ENCODE measurements around the gene PARVB.
"Not testable (repeated sequence)": the region's sequence is repeated elsewhere in the genome, so short reads cannot be mapped to it uniquely, and the experiment has no call there.

PARVB gene

DNA sequence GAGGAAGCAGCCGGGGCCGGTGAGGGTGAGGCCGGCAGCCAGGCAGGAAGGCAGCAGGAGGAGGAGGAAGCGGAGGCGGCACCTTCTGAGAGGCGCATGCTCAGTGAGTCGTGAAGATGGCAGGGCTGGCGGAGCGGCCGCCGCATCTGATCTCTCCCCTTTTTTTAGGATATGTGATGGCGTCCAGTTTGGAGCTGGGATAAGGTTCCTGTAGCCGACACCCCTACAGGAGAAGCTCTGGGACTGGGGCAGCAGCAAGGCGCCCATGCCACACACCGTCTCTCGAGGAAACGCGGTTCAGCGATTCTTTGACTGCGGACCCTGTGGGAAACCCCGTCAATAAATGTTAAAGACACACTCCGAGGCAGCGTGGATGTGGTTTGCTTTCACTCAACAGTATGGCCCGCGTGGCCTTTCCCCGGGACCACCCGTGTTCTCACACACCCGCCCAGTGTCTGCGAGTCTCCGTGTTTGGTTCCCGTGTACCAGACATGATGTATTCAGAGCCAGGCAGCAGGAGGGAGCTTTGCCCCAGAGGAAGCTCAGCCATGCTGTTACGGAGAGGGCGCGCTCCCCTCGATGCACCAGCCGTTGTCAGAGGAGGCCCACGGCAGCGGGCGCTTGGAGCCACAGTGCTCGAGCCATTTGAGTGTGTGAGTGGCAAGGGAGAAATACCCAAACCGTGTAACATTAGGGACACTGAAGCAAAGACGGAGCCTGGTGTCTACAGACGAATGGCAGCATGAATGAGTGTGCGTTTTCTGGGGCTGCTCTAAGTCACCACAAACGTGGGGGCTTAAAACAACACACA is 27.7 kb upstream of the PARVB start:
- peak; percentile 40 to 55 for DNase-seq (ENCODE audit: extremely low read depth in 1 of 2, low read depth in 1 of 2)

- no peak for DNase-seq (ENCODE audit: extremely low read depth in 1 of 2, low read depth in 1 of 2)
These were observed 27.2 kb upstream of the PARVB start for GRCh38 chr22:43996981-43997265.

GRCh38 chr22:43998679-43999264 is 25.3 kb upstream of the PARVB start:
- no peak for DNase-seq (ENCODE audit: extremely low read depth in 1 of 2, low read depth in 1 of 2)

- DNase-seq (ENCODE audit: extremely low read depth in 1 of 2, low read depth in 1 of 2): no peak
These were observed 24.7 kb upstream of the PARVB start for GRCh38 chr22:43999378-43999777.

GRCh38 chr22:44000123-44000522 is 24.0 kb upstream of the PARVB start:
- DNase-seq (ENCODE audit: extremely low read depth in 1 of 2, low read depth in 1 of 2): no peak

DNA sequence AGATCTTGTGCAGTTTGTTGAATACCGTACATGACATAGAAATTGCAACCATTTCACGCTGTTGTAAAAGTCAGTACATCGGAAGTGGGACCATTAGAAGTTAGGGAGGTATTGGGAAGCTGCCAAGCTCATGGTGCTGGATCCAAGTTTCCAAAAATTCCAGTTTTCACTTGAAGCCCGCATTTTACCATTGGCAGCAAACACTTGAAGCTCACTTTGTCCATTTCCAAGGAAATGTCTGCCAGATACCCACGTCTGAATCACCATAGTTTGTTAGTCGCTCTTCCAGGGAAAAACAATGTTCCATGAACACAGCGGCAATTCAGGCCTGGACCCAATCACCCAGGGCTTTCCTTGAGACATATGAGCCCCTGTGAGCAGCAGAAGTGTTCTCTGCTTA is 22.6 kb upstream of the PARVB start:
- DNase-seq (ENCODE audit: extremely low read depth in 1 of 2, low read depth in 1 of 2): no peak

DNA sequence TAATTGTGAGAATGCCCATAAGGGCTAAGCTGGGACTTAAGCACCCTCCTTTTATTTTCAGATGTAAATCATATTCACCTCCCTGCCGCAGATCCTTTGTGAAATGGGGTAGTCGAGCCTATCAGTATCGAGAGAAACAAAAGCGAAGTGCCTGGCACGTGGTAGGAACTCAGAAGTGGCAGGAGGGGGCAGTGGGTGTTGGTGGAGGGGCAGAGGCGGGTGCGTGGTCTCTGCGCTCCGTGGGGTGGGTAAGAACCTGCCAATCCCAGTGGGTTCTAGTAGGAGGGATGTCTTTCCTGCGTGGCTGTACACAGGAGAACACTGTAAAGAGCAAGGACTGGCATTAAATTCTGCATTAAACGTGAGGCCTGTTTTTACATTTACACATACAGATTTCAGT is 21.8 kb upstream of the PARVB start:
- no peak for DNase-seq (ENCODE audit: extremely low read depth in 1 of 2, low read depth in 1 of 2)

GRCh38 chr22:44002997-44003396 is 21.1 kb upstream of the PARVB start:
- DNase-seq (ENCODE audit: extremely low read depth in 1 of 2, low read depth in 1 of 2): no peak

DNA sequence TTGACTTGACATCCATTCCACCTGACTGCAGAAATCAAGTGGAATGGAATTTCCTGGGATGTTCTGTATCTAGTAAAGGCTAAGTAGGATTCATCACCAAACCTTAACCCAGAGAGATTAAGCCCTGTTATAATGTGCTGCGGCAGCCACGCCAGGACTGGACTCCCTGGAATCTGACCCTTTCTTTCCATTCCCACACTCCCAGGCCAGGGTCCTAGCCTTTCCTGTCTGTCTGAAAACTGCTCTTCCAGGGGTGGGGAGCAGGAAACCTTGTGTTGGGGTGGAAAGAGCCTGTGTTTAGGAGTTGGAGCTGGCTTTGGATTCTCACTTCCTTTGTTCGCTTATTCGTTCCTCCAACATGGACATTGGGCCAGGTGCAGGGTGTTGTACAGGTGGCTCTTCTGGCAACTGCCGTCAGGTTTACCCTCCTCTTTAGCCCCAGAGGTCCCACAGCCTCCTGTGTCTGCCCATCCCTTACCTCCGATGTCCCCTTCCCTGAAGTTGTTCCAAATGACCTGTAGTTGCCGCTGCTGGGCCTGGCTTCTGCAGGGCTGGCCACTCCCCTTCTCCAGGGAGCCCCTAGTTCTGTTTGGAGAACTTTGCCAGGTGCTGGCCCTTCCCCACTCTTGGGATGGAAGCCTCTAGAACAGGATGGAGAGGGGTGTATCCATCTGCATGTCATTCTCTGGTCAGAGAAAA is 20.5 kb upstream of the PARVB start:
- no peak for DNase-seq (ENCODE audit: extremely low read depth in 1 of 2, low read depth in 1 of 2)

GRCh38 chr22:44004104-44004460 is 20.0 kb upstream of the PARVB start:
- DNase-seq (ENCODE audit: extremely low read depth in 1 of 2, low read depth in 1 of 2): no peak

DNA sequence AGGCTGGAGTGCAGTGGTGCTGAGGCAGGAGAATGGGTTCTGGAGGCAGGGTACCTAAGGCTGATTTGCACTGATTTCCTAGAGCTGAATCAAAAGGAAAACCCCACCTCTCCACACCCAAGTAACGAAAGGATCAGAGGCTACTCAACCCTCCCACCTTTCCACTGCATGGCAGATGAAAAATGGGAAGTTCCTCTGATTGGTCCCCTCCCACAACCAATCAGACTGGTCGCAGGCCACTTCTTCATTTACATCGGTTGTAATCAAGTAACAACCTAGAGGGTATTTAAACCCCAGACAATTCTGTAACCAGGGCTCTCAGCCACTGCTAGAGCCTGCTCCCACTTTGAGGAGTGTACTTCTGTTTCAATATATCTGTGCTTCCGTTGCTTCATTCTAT is 18.6 kb upstream of the PARVB start:
- no peak for DNase-seq (ENCODE audit: extremely low read depth in 1 of 2, low read depth in 1 of 2)

DNA sequence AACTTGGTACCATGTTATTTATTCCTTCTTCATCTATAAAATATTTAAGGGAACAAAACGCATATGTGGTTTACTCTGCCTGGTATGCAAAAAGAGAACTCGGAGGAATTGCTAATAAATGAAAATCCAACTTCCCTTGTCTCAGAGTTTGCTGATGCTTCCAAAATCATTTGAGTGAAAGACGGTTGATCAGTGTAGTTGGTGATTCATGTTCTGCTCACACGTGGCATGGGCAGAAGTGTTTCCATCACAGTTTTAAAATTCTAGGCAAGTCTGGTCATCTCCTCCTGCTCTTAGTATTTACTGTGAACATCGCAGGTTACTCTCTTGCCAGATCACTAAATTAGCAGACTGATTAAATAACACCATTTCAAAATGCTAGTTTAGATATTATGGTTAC is 11.9 kb upstream of the PARVB start:
- DNase-seq (ENCODE audit: extremely low read depth in 1 of 2, low read depth in 1 of 2): no peak

GRCh38 chr22:44012591-44012990 is 11.5 kb upstream of the PARVB start:
- DNase-seq (ENCODE audit: extremely low read depth in 1 of 2, low read depth in 1 of 2): no peak

DNA sequence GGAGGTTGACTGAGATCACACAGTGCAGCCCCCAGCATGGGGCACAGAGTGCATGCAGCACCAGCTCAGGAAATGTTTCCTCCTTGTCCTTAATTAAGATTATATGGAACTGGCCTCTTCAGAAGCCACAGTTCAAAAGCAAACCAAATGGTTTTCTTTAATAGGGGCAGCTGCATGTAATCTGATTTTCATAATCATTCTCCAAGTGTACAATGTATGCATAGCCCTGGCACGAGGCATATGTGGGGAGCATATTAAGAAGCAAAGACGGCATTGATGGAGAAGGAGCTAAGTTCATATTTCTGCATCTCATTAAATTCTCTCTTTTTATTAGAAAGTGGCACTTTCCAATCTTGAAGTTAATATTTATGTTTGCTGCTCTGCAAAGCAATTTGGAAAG is 9.9 kb upstream of the PARVB start:
- DNase-seq (ENCODE audit: extremely low read depth in 1 of 2, low read depth in 1 of 2): no peak

DNA sequence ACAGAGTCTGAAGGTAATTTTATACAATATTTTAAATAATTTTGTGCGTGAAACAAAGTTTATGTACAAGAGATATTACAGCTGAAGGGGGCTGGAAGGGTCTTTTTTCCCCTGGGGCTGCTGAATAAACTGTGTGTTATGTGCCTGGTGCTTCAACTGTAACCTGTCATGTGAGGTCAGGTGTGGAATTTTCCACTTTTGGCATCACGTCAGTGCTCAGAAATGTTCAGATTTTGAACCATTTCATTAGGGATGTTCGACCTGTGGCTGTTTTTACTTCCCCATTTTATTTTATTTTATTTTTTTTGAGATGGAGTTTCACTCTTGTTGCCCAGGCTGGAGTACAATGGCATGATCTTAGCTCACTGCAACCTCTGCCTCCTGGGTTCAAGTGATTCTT is 7.5 kb upstream of the PARVB start:
- not testable (repeated sequence) for DNase-seq (ENCODE audit: extremely low read depth in 1 of 2, low read depth in 1 of 2)

GRCh38 chr22:44018594-44018993 is 5.5 kb upstream of the PARVB start:
- no peak for DNase-seq (ENCODE audit: extremely low read depth in 1 of 2, low read depth in 1 of 2)

- DNase-seq (ENCODE audit: extremely low read depth in 1 of 2, low read depth in 1 of 2): no peak
These were observed 4.7 kb upstream of the PARVB start for GRCh38 chr22:44019416-44019815.

- no peak for DNase-seq (ENCODE audit: extremely low read depth in 1 of 2, low read depth in 1 of 2)
These were observed 4.3 kb upstream of the PARVB start for GRCh38 chr22:44019846-44020245.

- DNase-seq (ENCODE audit: extremely low read depth in 1 of 2, low read depth in 1 of 2): no peak
These were observed 3.1 kb upstream of the PARVB start for GRCh38 chr22:44020981-44021380.

DNA sequence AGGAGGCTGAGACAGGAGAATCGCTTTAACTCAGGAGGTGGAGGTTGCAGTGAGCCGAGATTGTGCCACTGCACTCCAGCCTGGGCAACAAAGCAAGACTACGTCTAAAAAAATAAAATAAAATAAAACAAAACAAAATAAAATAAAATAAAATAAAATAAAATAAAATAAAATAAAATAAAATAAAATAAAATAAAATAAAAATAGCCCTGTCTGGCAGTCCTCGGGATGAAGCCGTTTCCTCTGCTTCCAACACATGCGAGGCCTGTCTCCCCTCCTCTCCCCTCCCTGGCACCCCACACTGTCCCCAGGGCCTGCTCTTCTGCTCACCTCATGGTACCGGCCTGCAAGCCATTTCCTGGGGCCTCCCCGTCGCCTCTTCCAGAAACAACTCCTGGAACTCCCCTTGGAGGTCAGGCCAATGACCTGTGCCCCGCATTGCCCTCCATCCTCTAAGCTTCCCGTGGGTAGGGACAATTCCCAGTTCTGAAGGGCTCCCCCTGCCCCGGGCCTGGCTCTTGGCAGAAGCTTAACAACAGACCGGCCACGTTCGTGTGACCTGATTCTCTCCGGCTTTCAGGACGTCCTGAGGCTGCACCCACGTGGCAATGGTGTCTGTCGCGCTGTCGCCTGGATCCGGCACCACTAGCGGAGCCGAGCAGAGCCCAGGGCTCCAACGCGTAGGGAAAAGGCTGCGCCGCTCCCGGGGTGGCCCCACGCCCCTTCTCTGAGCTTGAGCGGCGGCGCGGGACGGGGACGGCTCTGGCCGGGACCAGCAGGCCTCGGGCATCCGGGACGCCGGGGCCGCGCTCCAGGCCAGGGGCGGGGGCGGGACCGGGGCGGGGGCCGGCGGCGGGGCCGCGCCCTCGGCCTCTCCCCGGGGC is 456 bp upstream of the PARVB start:
- no peak for DNase-seq (ENCODE audit: extremely low read depth in 1 of 2, low read depth in 1 of 2)
